K562 (cell line): ENCODE data around the gene NUP98. TPM values are rescaled to one million over a fixed set of nuclear protein-coding genes. Genes with fewer than 3 reads are reported as not detected.

Experiments used
- ARID1B ChIP-seq: fragments of 450-650 bp; IDR thresholded peaks from 2 replicates; pipeline ENCODE4 v1.6.1; 2016; ENCODE audit warnings: antibody characterized with exemption, mild to moderate bottlenecking, inconsistent platforms
- ARID4B ChIP-seq: sonication (generic); formaldehyde crosslinking; IDR thresholded peaks from 2 replicates; pipeline ENCODE4 v1.8.0; 2022; ENCODE audit warnings: mild to moderate bottlenecking, missing genetic modification reagents
- CXXC5 ChIP-seq: fragments of 250-450 bp; sonication (Bioruptor Pico); IDR thresholded peaks from 2 replicates; pipeline ENCODE4 v1.8.0; 2022; ENCODE audit warnings: inconsistent platforms, mild to moderate bottlenecking, moderate library complexity
- ELF1 ChIP-seq: fragments of 200-800 bp; sonication (Bioruptor generic); IDR thresholded peaks from 2 replicates; pipeline ENCODE4 v1.6.1; 2016; ENCODE audit warnings: missing genetic modification characterization, missing compliant biosample characterization
- HNRNPH1 ChIP-seq: fragments of 200-400 bp; formaldehyde crosslinking; optimal IDR thresholded peaks from 2 replicates; pipeline ENCODE3; 2017; ENCODE audit warnings: low read depth, mild to moderate bottlenecking, low read length, moderate library complexity
- MAX ChIP-seq: sonication (generic); formaldehyde crosslinking; IDR thresholded peaks from 2 replicates; pipeline ENCODE4 v1.9.0; 2022; ENCODE audit warnings: mild to moderate bottlenecking, missing genetic modification reagents
- MEF2D ChIP-seq: conservative IDR thresholded peaks from 2 replicates; pipeline ENCODE4 v1.6.1; 2016; ENCODE audit warnings: low read depth, missing genetic modification characterization, missing compliant biosample characterization
- NFRKB ChIP-seq: fragments of 450-650 bp; IDR thresholded peaks from 2 replicates; pipeline ENCODE4 v1.6.1; 2016; ENCODE audit warnings: low read depth
- REST ChIP-seq, 2 experiments: fragments of 450-650 bp; formaldehyde crosslinking in 1 of 2; IDR thresholded peaks; 2 replicates each; pipeline versions ENCODE4 v1.4.0 to v1.6.1; 2014 to 2020; ENCODE audit warnings: mild to moderate bottlenecking in 2 of 2, borderline replicate concordance in 1 of 2, low read depth in 1 of 2
- SLC30A9 ChIP-seq: fragments of 250-450 bp; sonication (Bioruptor Pico); IDR thresholded peaks from 2 replicates; pipeline ENCODE4 v1.8.0; 2022; ENCODE audit warnings: mild to moderate bottlenecking, moderate library complexity
- SMARCE1 ChIP-seq: fragments of 450-650 bp; IDR thresholded peaks from 2 replicates; pipeline ENCODE4 v1.7.1; 2016; ENCODE audit warnings: mild to moderate bottlenecking
- SNRNP70 ChIP-seq: fragments of 200-400 bp; formaldehyde crosslinking; optimal IDR thresholded peaks from 2 replicates; pipeline ENCODE3; 2017; ENCODE audit warnings: low read depth, low read length
- TBP ChIP-seq: optimal IDR thresholded peaks from 2 replicates; pipeline ENCODE3; 2011; ENCODE audit warnings: low read depth, low read length, improper control_type of control experiment
- polyA plus RNA-seq, 8 experiments: library from polyadenylated mRNA; depleted of rRNA in 4 of 8; stranded (reverse) in 5 of 8; unstranded in 3 of 8; fragments of >200 nt; fragmentation: Nextera tagmentation in 2 of 8; fragmentation: Illumina TruSeq in 1 of 8; extraction: Ambion mirVana in 2 of 8; extraction: Trizol in 1 of 8; gene quantifications; 2 replicates each; pipeline versions ENCODE4 v1.2.1 to v1.2.3, GENCODE V29; 2011 to 2014; ENCODE audit warnings: inconsistent platforms in 1 of 8, missing spikeins in 1 of 8
- total RNA-seq, 7 experiments: library from RNA; depleted of rRNA in 6 of 7; stranded (reverse); fragments of >200 nt in 6 of 7; fragmentation: Illumina TruSeq in 2 of 7; extraction: Trizol in 2 of 7; gene quantifications; 2 replicates each; pipeline versions ENCODE4 v1.2.1 to v1.2.3, GENCODE V29; 2011 to 2021; ENCODE audit warnings: low replicate concordance in 1 of 7

NUP98 gene
- total and polyA plus RNA-seq, 9 of the 15 experiments (the other 6 are each of a cell fraction or from before 2014, with no cell fraction given) = 45.1 to 196 (median 130) TPM

- peak; percentile 57; the same call in 1 of the 2 replicates for TF ChIP-seq REST (IDR thresholded peaks at IDR 0.05; ENCODE audit: borderline replicate concordance)
- no peak for TF ChIP-seq REST (CRISPR knock-in tag; IDR thresholded peaks at IDR 0.05; ENCODE audit: low read depth)
- no peak for TF ChIP-seq MAX (CRISPR knock-in tag)
- no peak for TF ChIP-seq SNRNP70
- TF ChIP-seq MEF2D (tag) = 0 out of 2 replicates have a peak, but pooled peaks have one; percentile 31
- TF ChIP-seq NFRKB = peak; percentile 55; the same call in 1 of the 2 replicates
- TF ChIP-seq SMARCE1 = peak; percentile 89
- TF ChIP-seq SLC30A9 (CRISPR knock-in tag) = no peak
- 0 out of 2 replicates have a peak, but pooled peaks have one; percentile 34 for TF ChIP-seq ARID4B
- no peak for TF ChIP-seq ELF1 (tag)
- no peak for TF ChIP-seq HNRNPH1
- TF ChIP-seq TBP = no peak
- peak; percentile 75 for TF ChIP-seq CXXC5
- TF ChIP-seq ARID1B = peak; percentile 90
Measured at GRCh38 chr11:3834664-3835461, 37.5 kb upstream of the NUP98 start (continued).
